ENCODE data around the gene KCNJ9.

Gene KCNJ9

GRCh38 chr1:160134791-160135572 lies 53.6 kb downstream of the KCNJ9 start:
- no peak overlapping the region for H3K9ac ChIP-seq (ENCODE audit: low read length)
- H3K4me1 ChIP-seq (ENCODE audit: control insufficient read depth, insufficient read depth, low read length) = no peaks in the 10 kb centered on the region
- no peaks in the 10 kb centered on the region for H3K36me3 ChIP-seq (ENCODE audit: control insufficient read depth, insufficient read depth, low read length)
- no peaks in the 10 kb centered on the region for H3K9me3 ChIP-seq (ENCODE audit: control insufficient read depth, low read length)
- peaks cover 5% of the 10 kb centered on the region for H3K27me3 ChIP-seq (ENCODE audit: control insufficient read depth, insufficient read depth, low read length)
- no peak overlapping the region for H3K4me3 ChIP-seq (ENCODE audit: low read length)

- H3K36me3 ChIP-seq (ENCODE audit: control insufficient read depth, insufficient read depth, low read length) = no peaks in the 10 kb centered on the region
- H3K4me3 ChIP-seq (ENCODE audit: low read length) = no peak overlapping the region
- no peak overlapping the region for H3K9ac ChIP-seq (ENCODE audit: low read length)
These were observed 55.0 kb downstream of the KCNJ9 start for GRCh38 chr1:160136121-160136925.

GRCh38 chr1:160136926-160137200 lies 55.5 kb downstream of the KCNJ9 start:
- Histone ChIP-seq H3K9me3 (ENCODE audit: control insufficient read depth, low read length) (no peaks in the 10 kb centered on the region), H3K4me3 (ENCODE audit: low read length) (no peak overlapping the region), H3K4me1 (ENCODE audit: control insufficient read depth, insufficient read depth, low read length) (no peaks in the 10 kb centered on the region), H3K9ac (ENCODE audit: low read length) (no peak overlapping the region), H3K27me3 (ENCODE audit: control insufficient read depth, insufficient read depth, low read length) (peaks cover 3% of the 10 kb centered on the region), H3K36me3 (ENCODE audit: control insufficient read depth, insufficient read depth, low read length) (no peaks in the 10 kb centered on the region)

More at GRCh38 chr1:160136121-160136925, 55.0 kb downstream of the KCNJ9 start:
- no peaks in the 10 kb centered on the region for H3K9me3 ChIP-seq (ENCODE audit: control insufficient read depth, low read length)
- H3K4me1 ChIP-seq (ENCODE audit: control insufficient read depth, insufficient read depth, low read length) = no peaks in the 10 kb centered on the region
- H3K27me3 ChIP-seq (ENCODE audit: control insufficient read depth, insufficient read depth, low read length) = peaks cover 3% of the 10 kb centered on the region

- no peak overlapping the region for H3K4me3 ChIP-seq (ENCODE audit: low read length)
- peaks cover 3% of the 10 kb centered on the region for H3K27me3 ChIP-seq (ENCODE audit: control insufficient read depth, insufficient read depth, low read length)
- H3K9ac ChIP-seq (ENCODE audit: low read length) = no peak overlapping the region
- no peaks in the 10 kb centered on the region for H3K9me3 ChIP-seq (ENCODE audit: control insufficient read depth, low read length)
- no peaks in the 10 kb centered on the region for H3K4me1 ChIP-seq (ENCODE audit: control insufficient read depth, insufficient read depth, low read length)
- H3K36me3 ChIP-seq (ENCODE audit: control insufficient read depth, insufficient read depth, low read length) = no peaks in the 10 kb centered on the region
These were observed 56.0 kb downstream of the KCNJ9 start for GRCh38 chr1:160137216-160137862.

GRCh38 chr1:160139840-160140239 lies 58.5 kb downstream of the KCNJ9 start:
- H3K27me3 ChIP-seq (ENCODE audit: control insufficient read depth, insufficient read depth, low read length) = peaks cover 3% of the 10 kb centered on the region
- H3K9me3 ChIP-seq (ENCODE audit: control insufficient read depth, low read length) = no peaks in the 10 kb centered on the region
- H3K4me1 ChIP-seq (ENCODE audit: control insufficient read depth, insufficient read depth, low read length) = no peaks in the 10 kb centered on the region
- H3K36me3 ChIP-seq (ENCODE audit: control insufficient read depth, insufficient read depth, low read length) = no peaks in the 10 kb centered on the region
- H3K4me3 ChIP-seq (ENCODE audit: low read length) = no peak overlapping the region
- H3K9ac ChIP-seq (ENCODE audit: low read length) = no peak overlapping the region

Measured in mucosa of stomach (tissue), 1 donor.